Loucy (cell line): Measurements from ENCODE around the gene DNAH17.

Experiments used
- H2AFZ ChIP-seq: fragments of 200-600 bp; sonication (generic); 2 replicates; pipeline ENCODE4 v1.6.0; 2016; ENCODE audit warnings: antibody characterized with exemption, mild to moderate bottlenecking, low read length, moderate library complexity
- H3F3A ChIP-seq: fragments of 200-600 bp; 2 replicates; pipeline ENCODE4 v1.6.0; 2016; ENCODE audit warnings: antibody characterized with exemption, low read depth, mild to moderate bottlenecking
- H3K27me3 ChIP-seq: fragments of 200-600 bp; sonication (generic); 2 replicates; pipeline ENCODE4 v1.6.1; 2014; ENCODE audit warnings: low read length, mild to moderate bottlenecking; ENCODE audit not compliant: insufficient read depth, poor library complexity, severe bottlenecking
- H3K36me3 ChIP-seq: fragments of 200-600 bp; sonication (generic); 2 replicates; pipeline ENCODE4 v1.6.1; 2016; ENCODE audit warnings: low read length; ENCODE audit not compliant: insufficient read depth
- H3K4me1 ChIP-seq: fragments of 200-600 bp; sonication (generic); 2 replicates; pipeline ENCODE4 v1.5.1; 2014; ENCODE audit warnings: low read length, mild to moderate bottlenecking; ENCODE audit not compliant: insufficient read depth, poor library complexity, severe bottlenecking
- H3K4me2 ChIP-seq: fragments of 200-600 bp; sonication (generic); 2 replicates; pipeline ENCODE4 v1.6.0; 2014; ENCODE audit warnings: antibody characterized with exemption, low read length, low read depth, mild to moderate bottlenecking; ENCODE audit not compliant: poor library complexity, severe bottlenecking
- H3K4me3 ChIP-seq: fragments of 200-600 bp; sonication (generic); 2 replicates; pipeline ENCODE4 v1.5.1; 2014; ENCODE audit warnings: low read length, mild to moderate bottlenecking, mixed read lengths; ENCODE audit not compliant: poor library complexity, severe bottlenecking
- H3K79me2 ChIP-seq: fragments of 200-600 bp; sonication (generic); 2 replicates; pipeline ENCODE4 v1.6.1; 2014; ENCODE audit warnings: low read length; ENCODE audit not compliant: insufficient read depth
- H3K9ac ChIP-seq: fragments of 200-600 bp; sonication (generic); 2 replicates; pipeline ENCODE4 v1.6.0; 2014; ENCODE audit warnings: mild to moderate bottlenecking, low read depth, low read length, moderate library complexity; ENCODE audit not compliant: poor library complexity, severe bottlenecking
- H3K9me2 ChIP-seq: fragments of 200-600 bp; sonication (generic); replicated peaks from 2 replicates; pipeline ENCODE4 v1.6.1; 2016; ENCODE audit warnings: low read depth, low read length, mixed read lengths
- H3K9me3 ChIP-seq: fragments of 200-600 bp; sonication (generic); 2 replicates; pipeline ENCODE4 v1.6.1; 2014; ENCODE audit warnings: mild to moderate bottlenecking, antibody characterized with exemption, low read length, low read depth; ENCODE audit not compliant: insufficient read depth
- H4K20me1 ChIP-seq: fragments of 200-600 bp; sonication (generic); 2 replicates; pipeline ENCODE4 v1.6.0; 2014; ENCODE audit warnings: antibody characterized with exemption, low read length, mild to moderate bottlenecking; ENCODE audit not compliant: insufficient read depth, poor library complexity, severe bottlenecking
- CTCF ChIP-seq: fragments of 200-600 bp; sonication (generic); conservative IDR thresholded peaks from 2 replicates; pipeline ENCODE4 v1.5.1; 2014; ENCODE audit warnings: mild to moderate bottlenecking, antibody characterized with exemption, low read length
- EZH2phosphoT487 ChIP-seq: fragments of 200-600 bp; IDR thresholded peaks from 2 replicates; pipeline ENCODE4 v1.6.1; 2018; ENCODE audit warnings: antibody characterized with exemption, mild to moderate bottlenecking, moderate library complexity, borderline replicate concordance

Gene DNAH17

GRCh38 chr17:78390241-78391050 lies 186.8 kb downstream of the DNAH17 start:
- Histone ChIP-seq H3K36me3 (peaks cover 32% of the 10 kb centered on the region; the same call in 1 of the 2 replicates), H3K4me3 (no peak overlapping the region), H3K9me3 (no peaks in the 10 kb centered on the region), H3F3A (no peaks in the 10 kb centered on the region), H3K4me1 (peaks cover 28% of the 10 kb centered on the region), H3K79me2 (peaks cover 92% of the 10 kb centered on the region), H3K9me2 (no peaks in the 10 kb centered on the region), H3K4me2 (no peak overlapping the region), H3K9ac (no peak overlapping the region), H3K27me3 (no peaks in the 10 kb centered on the region), H2AFZ (no peak overlapping the region), H4K20me1 (peaks cover 64% of the 10 kb centered on the region)
- peak; percentile 23; the same call in 1 of the 2 replicates for TF ChIP-seq CTCF
- TF ChIP-seq EZH2phosphoT487: no peak

- Histone ChIP-seq H3K79me2 (peaks cover 95% of the 10 kb centered on the region), H3K9ac (no peak overlapping the region), H3F3A (0 out of 2 replicates have a peak, but pooled peaks cover 4% of the 10 kb centered on the region), H4K20me1 (peaks cover 62% of the 10 kb centered on the region), H3K9me2 (no peaks in the 10 kb centered on the region), H3K9me3 (no peaks in the 10 kb centered on the region), H3K27me3 (no peaks in the 10 kb centered on the region), H3K4me2 (peak overlapping the region; percentile 27), H2AFZ (no peak overlapping the region), H3K36me3 (peaks cover 12% of the 10 kb centered on the region; the same call in 1 of the 2 replicates), H3K4me3 (no peak overlapping the region), H3K4me1 (peaks cover 45% of the 10 kb centered on the region)
- TF ChIP-seq EZH2phosphoT487 (no peak), CTCF (no peak)
Measured at GRCh38 chr17:78387977-78388941, 188.9 kb downstream of the DNAH17 start.

- Histone ChIP-seq H4K20me1 (peaks cover 46% of the 10 kb centered on the region), H3K4me2 (peak overlapping the region; percentile 99), H2AFZ (no peak overlapping the region), H3K9me3 (no peaks in the 10 kb centered on the region), H3K4me3 (peak overlapping the region; percentile 95), H3F3A (peaks cover 21% of the 10 kb centered on the region), H3K9ac (peak overlapping the region; percentile 79), H3K4me1 (peaks cover 74% of the 10 kb centered on the region), H3K79me2 (peaks cover 93% of the 10 kb centered on the region), H3K27me3 (no peaks in the 10 kb centered on the region), H3K9me2 (no peaks in the 10 kb centered on the region), H3K36me3 (no peaks in the 10 kb centered on the region)
- TF ChIP-seq EZH2phosphoT487: no peak
- TF ChIP-seq CTCF: no peak
Measured at GRCh38 chr17:78384479-78385175, 192.6 kb downstream of the DNAH17 start.
